H1 (cell line): ENCODE results near the gene QSOX2. TPM values are rescaled to one million over a fixed set of nuclear protein-coding genes. Genes with fewer than 3 reads are reported as not detected.

Experiments used
- CTCF ChIA-PET: fragments of 300-600 bp; sonication (Branson Sonifier 250); formaldehyde crosslinking; loops from one replicate; lab custom pipeline; 2021; ENCODE audit not compliant: partially characterized antibody; lab: Charles Lee
- POLR2A ChIA-PET: fragments of 300-600 bp; sonication (Branson Sonifier 250); formaldehyde crosslinking; loops from one replicate; lab custom pipeline; 2021; ENCODE audit warnings: inconsistent platforms; ENCODE audit not compliant: partially characterized antibody; lab: Charles Lee
- DNase-seq, 2 experiments: peaks; one replicate each; pipeline versions ENCODE4 v3.0.0 to v3.0.0-alpha.2; 2010 to 2022; ENCODE audit warnings: low spot score in 2 of 2, low read depth in 1 of 2, mixed read lengths in 1 of 2
- FAIRE-seq: peaks from 2 replicates; lab custom pipeline; 2011; peaks lifted over from hg19 to GRCh38; lab: Jason Lieb, UNC
- H2AFZ ChIP-seq: 2 replicates; pipeline ENCODE4 v1.8.1; 2012; ENCODE audit warnings: low read length, inconsistent platforms
- H2AK5ac ChIP-seq: 2 replicates; pipeline ENCODE4 v1.6.1; 2013; ENCODE audit warnings: low read depth, low read length
- H2BK120ac ChIP-seq: replicated peaks from 2 replicates; pipeline ENCODE3; 2013; ENCODE audit warnings: low read depth, low read length, inconsistent platforms
- H2BK12ac ChIP-seq: 2 replicates; pipeline ENCODE4 v1.6.1; 2013; ENCODE audit warnings: low read depth, low read length
- H2BK15ac ChIP-seq: 2 replicates; pipeline ENCODE4 v1.6.1; 2013; ENCODE audit warnings: low read length
- H2BK20ac ChIP-seq: 2 replicates; pipeline ENCODE4 v1.6.1; 2013; ENCODE audit warnings: low read length
- H2BK5ac ChIP-seq: 2 replicates; pipeline ENCODE4 v1.6.1; 2013; ENCODE audit warnings: low read depth, low read length
- H3K14ac ChIP-seq: 2 replicates; pipeline ENCODE4 v1.6.1; 2013; ENCODE audit warnings: inconsistent platforms; ENCODE audit not compliant: insufficient read length
- H3K18ac ChIP-seq: 2 replicates; pipeline ENCODE4 v1.6.1; 2013; ENCODE audit warnings: low read length; ENCODE audit errors: extremely low read depth
- H3K23ac ChIP-seq: 2 replicates; pipeline ENCODE4 v1.6.1; 2013; ENCODE audit warnings: inconsistent platforms; ENCODE audit not compliant: insufficient read length
- H3K23me2 ChIP-seq: 2 replicates; pipeline ENCODE4 v1.6.1; 2013; ENCODE audit warnings: low read depth, low read length
- H3K27ac ChIP-seq: 2 replicates; pipeline ENCODE4 v1.6.1; 2011; ENCODE audit warnings: low read depth, low read length, inconsistent platforms
- H3K27me3 ChIP-seq, 4 experiments: replicated peaks in 1 of 4; 1 replicate in 1 of 4; 2 replicates in 3 of 4; pipeline versions ENCODE4 v1.6.1 to v1.8.1; 2011 to 2013; ENCODE audit warnings: low read length in 3 of 4, mild to moderate bottlenecking in 3 of 4, inconsistent platforms in 2 of 4, mixed read lengths in 2 of 4, moderate library complexity in 1 of 4; ENCODE audit not compliant: control insufficient read depth in 3 of 4, insufficient read depth in 3 of 4; ENCODE audit errors: extremely low read depth in 1 of 4
- H3K36me3 ChIP-seq, 4 experiments: 2 replicates each; pipeline versions ENCODE4 v1.6.1 to v1.8.1; 2011 to 2013; ENCODE audit warnings: mild to moderate bottlenecking in 4 of 4, low read length in 3 of 4, moderate library complexity in 2 of 4, control low read depth in 1 of 4, inconsistent platforms in 1 of 4; ENCODE audit not compliant: insufficient read depth in 4 of 4, control insufficient read depth in 2 of 4
- H3K4ac ChIP-seq: replicated peaks from 2 replicates; pipeline ENCODE3; 2013; ENCODE audit warnings: low read length, low read depth, mixed read lengths, inconsistent platforms; ENCODE audit not compliant: insufficient read length
- H3K4me1 ChIP-seq, 4 experiments: replicated peaks in 1 of 4; 1 replicate in 1 of 4; 2 replicates in 3 of 4; pipeline versions ENCODE4 v1.6.1 to v1.8.1; 2011 to 2013; ENCODE audit warnings: low read length in 3 of 4, inconsistent platforms in 2 of 4, mixed read lengths in 1 of 4; ENCODE audit not compliant: insufficient read depth in 4 of 4, control insufficient read depth in 3 of 4
- H3K4me2 ChIP-seq, 2 experiments: 2 replicates each; pipeline versions ENCODE4 v1.6.1 to v1.8.1; 2011 to 2013; ENCODE audit warnings: low read depth in 2 of 2, low read length in 2 of 2, control low read depth in 1 of 2, inconsistent platforms in 1 of 2, mild to moderate bottlenecking in 1 of 2; ENCODE audit not compliant: insufficient read depth in 1 of 2
- H3K4me3 ChIP-seq, 4 experiments: fragments of 200-600, 300-600 bp in 1 of 4; sonication (generic), shearing (Covaris generic), sonication (Bioruptor Twin) in 1 of 4; 2 replicates each; pipeline versions ENCODE4 v1.5.1 to v1.8.1; 2011 to 2016; ENCODE audit warnings: low read length in 4 of 4, low read depth in 3 of 4, control low read depth in 2 of 4, inconsistent platforms in 2 of 4, mild to moderate bottlenecking in 2 of 4, mixed read lengths in 1 of 4, moderate library complexity in 1 of 4; ENCODE audit not compliant: insufficient read depth in 2 of 4; ENCODE audit errors: extremely low read depth in 1 of 4
- H3K56ac ChIP-seq: replicated peaks from 2 replicates; pipeline ENCODE3; 2013; ENCODE audit warnings: low read depth, mild to moderate bottlenecking, mixed read lengths, low read length, inconsistent platforms; ENCODE audit not compliant: insufficient read length
- H3K79me1 ChIP-seq: 2 replicates; pipeline ENCODE4 v1.6.1; 2013; ENCODE audit warnings: low read depth, low read length, control low read depth
- H3K79me2 ChIP-seq, 2 experiments: 2 replicates each; pipeline versions ENCODE4 v1.6.1 to v1.8.1; 2012 to 2013; ENCODE audit warnings: low read length in 2 of 2, mild to moderate bottlenecking in 2 of 2, inconsistent platforms in 1 of 2; ENCODE audit not compliant: insufficient read depth in 2 of 2, control insufficient read depth in 1 of 2
- H3K9ac ChIP-seq, 4 experiments: replicated peaks in 1 of 4; 1 replicate in 1 of 4; 2 replicates in 3 of 4; pipeline versions ENCODE4 v1.6.1 to v1.8.1; 2011 to 2013; ENCODE audit warnings: low read depth in 3 of 4, low read length in 3 of 4, control low read depth in 2 of 4, mild to moderate bottlenecking in 2 of 4, moderate library complexity in 2 of 4, inconsistent platforms in 1 of 4; ENCODE audit errors: extremely low read depth in 1 of 4
- H3K9me3 ChIP-seq, 2 experiments: 2 replicates each; pipeline versions ENCODE4 v1.6.1 to v1.8.1; 2012 to 2013; ENCODE audit warnings: mild to moderate bottlenecking in 2 of 2, moderate library complexity in 2 of 2, control low read depth in 1 of 2, inconsistent platforms in 1 of 2, low read depth in 1 of 2, low read length in 1 of 2, mixed read lengths in 1 of 2; ENCODE audit not compliant: insufficient read depth in 2 of 2
- H4K20me1 ChIP-seq, 2 experiments: replicated peaks in 1 of 2; 2 replicates each; pipeline versions ENCODE3 to v1.8.1; 2011 to 2013; ENCODE audit warnings: inconsistent platforms in 2 of 2, low read length in 2 of 2, mild to moderate bottlenecking in 1 of 2; ENCODE audit not compliant: insufficient read depth in 2 of 2, control insufficient read depth in 1 of 2
- H4K5ac ChIP-seq: 2 replicates; pipeline ENCODE4 v1.6.1; 2013; ENCODE audit warnings: low read length, low read depth, mixed read lengths, inconsistent platforms; ENCODE audit not compliant: insufficient read length
- H4K8ac ChIP-seq: 2 replicates; pipeline ENCODE4 v1.8.0; 2013; ENCODE audit warnings: mild to moderate bottlenecking, moderate library complexity, low read length, inconsistent platforms; ENCODE audit not compliant: insufficient read depth; ENCODE audit errors: extremely low read depth
- H4K91ac ChIP-seq: replicated peaks from 2 replicates; pipeline ENCODE3; 2013; ENCODE audit warnings: low read length, mixed read lengths, inconsistent platforms; ENCODE audit not compliant: insufficient read length
- ATF2 ChIP-seq: IDR thresholded peaks from 2 replicates; pipeline ENCODE4 v1.6.1; 2012; ENCODE audit warnings: low read length, inconsistent platforms
- BCL11A ChIP-seq, 2 experiments: IDR thresholded peaks; one replicate each; pipeline ENCODE4 v1.6.1; 2011; ENCODE audit warnings: low read depth in 2 of 2, low read length in 2 of 2, mild to moderate bottlenecking in 2 of 2
- CHD2 ChIP-seq: IDR thresholded peaks from 2 replicates; pipeline ENCODE4 v1.6.1; 2012; ENCODE audit warnings: low read length, improper control_type of control experiment
- GTF2F1 ChIP-seq: IDR thresholded peaks from 2 replicates; pipeline ENCODE4 v1.6.1; 2012; ENCODE audit warnings: low read depth, low read length, improper control_type of control experiment, borderline replicate concordance
- MAX ChIP-seq: IDR thresholded peaks from 2 replicates; pipeline ENCODE4 v1.6.1; 2012; ENCODE audit warnings: inconsistent platforms
- NRF1 ChIP-seq: IDR thresholded peaks from 2 replicates; pipeline ENCODE4 v1.6.1; 2011; ENCODE audit warnings: mild to moderate bottlenecking, low read depth, low read length, improper control_type of control experiment
- RNF2 ChIP-seq: fragments of 200-900, 300-1000 bp; sonication (generic); IDR thresholded peaks from 2 replicates; pipeline ENCODE4 v1.7.1; 2016; ENCODE audit warnings: borderline replicate concordance, low read depth, mild to moderate bottlenecking, antibody characterized with exemption, low read length; ENCODE audit not compliant: poor library complexity, severe bottlenecking; ENCODE audit errors: missing control alignments
- SP1 ChIP-seq: IDR thresholded peaks from 2 replicates; pipeline ENCODE4 v1.6.1; 2011; ENCODE audit warnings: low read depth, low read length
- TAF1 ChIP-seq: IDR thresholded peaks from 2 replicates; pipeline ENCODE4 v1.6.1; 2011; ENCODE audit warnings: mild to moderate bottlenecking, low read depth, low read length
- TCF12 ChIP-seq: IDR thresholded peaks from 2 replicates; pipeline ENCODE4 v1.6.1; 2011; ENCODE audit warnings: low read depth, mild to moderate bottlenecking, low read length
- YY1 ChIP-seq: IDR thresholded peaks from 2 replicates; pipeline ENCODE4 v1.6.1; 2011; ENCODE audit warnings: low read depth, mild to moderate bottlenecking, low read length
- WGBS, 2 experiments: shearing (Covaris generic) in 1 of 2; methylation state at CpG; one replicate each; pipeline versions ENCODE4 v1.1.6 to v1.1.7; 2013 to 2015; ENCODE audit warnings: low lambda C conversion rate in 2 of 2, mixed read lengths in 2 of 2, inconsistent platforms in 1 of 2, low coverage in 1 of 2, missing lambda C conversion rate in 1 of 2; ENCODE audit not compliant: insufficient replicate concordance in 2 of 2, insufficient coverage in 1 of 2, insufficient read length in 1 of 2; ENCODE audit errors: extremely low coverage in 1 of 2, missing lambda C conversion rate in 1 of 2; 5-methylcytosine and 5-hydroxymethylcytosine counted together
- polyA plus RNA-seq, 7 experiments: library from polyadenylated mRNA; depleted of rRNA in 3 of 7; stranded (reverse) in 5 of 7; unstranded in 2 of 7; fragments of >200 nt in 5 of 7; fragments of 200-250 nt in 2 of 7; gene quantifications; 1 replicate in 5 of 7; 2 replicates in 1 of 7; 4 replicates in 1 of 7; pipeline versions ENCODE4 v1.2.1 to v1.2.3, GENCODE V29; 2011 to 2013; ENCODE audit warnings: missing spikeins in 2 of 7, mixed read lengths in 2 of 7
- total RNA-seq: library from RNA; stranded (reverse); fragmentation: NEBNext Ultra II Directional; extraction: Animal tissue kit (Norgen Biotek cat#: 25700); gene quantifications from 2 replicates; pipeline ENCODE4 v1.2.1, GENCODE V29; 2021

QSOX2 gene
- total and polyA plus RNA-seq, 2 of the 8 experiments (the other 6 are each of a cell fraction or from before 2014, with no cell fraction given) = 18.0 to 28.6 TPM

DNA sequence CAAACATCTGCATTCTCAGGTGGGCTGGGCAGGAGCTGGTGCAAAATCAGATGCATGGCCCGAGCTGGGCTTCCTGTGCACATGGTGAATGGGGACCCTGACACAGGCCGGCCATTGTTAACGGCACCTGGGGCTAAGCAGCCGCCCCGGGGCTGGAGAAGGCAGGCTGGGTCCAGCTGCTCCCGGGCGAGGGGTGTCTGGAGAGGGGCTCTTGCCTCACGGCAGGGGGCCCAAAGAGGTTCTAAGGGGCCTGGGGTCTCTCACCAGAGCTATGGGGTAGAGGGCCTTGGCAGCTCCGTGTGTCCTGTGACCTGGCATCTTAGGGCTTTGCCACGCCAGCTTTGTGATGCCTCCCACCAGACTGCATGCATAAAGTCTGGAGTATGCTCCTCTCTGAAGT is 5.1 kb upstream of the QSOX2 start:
- H3K56ac ChIP-seq = no peak overlapping the region
- 86% methylated on average over 10 of the region's 10 CpGs; no CpG with 5 or more reads in 1 of the 2 experiments for WGBS, 2 experiments
- POLR2A ChIA-PET = no interaction called here
- TF ChIP-seq MAX (no peak), TAF1 (no peak), TCF12 (no peak), NRF1 (no peak), BCL11A (IDR thresholded peaks at IDR 0.05; ENCODE audit: low read depth in 2 of 2, low read length in 2 of 2) (no peak), CHD2 (no peak), GTF2F1 (no peak), YY1 (no peak), ATF2 (no peak), SP1 (no peak), RNF2 (no peak)

More for the DNA sequence above, 5.1 kb upstream of the QSOX2 start:
- FAIRE-seq = no peak
- H4K20me1 ChIP-seq = no peaks in the 10 kb centered on the region
- H2BK15ac ChIP-seq = no peak overlapping the region
- CTCF ChIA-PET = interaction anchor here (1.1 to 2.3 kb wide), 4 partner anchors 10 to 33 kb away, joined by 3 to 8 read pairs (median 4); no protein-coding TSS in a partner anchor
- H3K23ac ChIP-seq = no peak overlapping the region
- H3K18ac ChIP-seq = no peak overlapping the region
- no peak overlapping the region for H3K4ac ChIP-seq
- no peak overlapping the region for H2BK120ac ChIP-seq
- H3K79me1 ChIP-seq = no peaks in the 10 kb centered on the region
- no peak overlapping the region for H4K91ac ChIP-seq
- peaks cover 0 to 7% (median 1%) of the 10 kb centered on the region in 4 experiments; a peak in 4 of 7 replicates for H3K27me3 ChIP-seq
- no peak overlapping the region; the same call in 1 of the 2 replicates for H2BK12ac ChIP-seq
- H4K5ac ChIP-seq = no peak overlapping the region
- H2AK5ac ChIP-seq = no peak overlapping the region
- no peaks in the 10 kb centered on the region for H3K36me3 ChIP-seq
- H3K9me3 ChIP-seq = no peaks in the 10 kb centered on the region
- H2BK5ac ChIP-seq = no peak overlapping the region
- no peak overlapping the region for H3K4me3 ChIP-seq
- no peaks in the 10 kb centered on the region for H3K79me2 ChIP-seq
- peaks cover 0 to 10% (median 4%) of the 10 kb centered on the region in 4 experiments; a peak in 5 of 7 replicates for H3K4me1 ChIP-seq
- DNase-seq = no peak
- no peak overlapping the region for H4K8ac ChIP-seq
- H3K4me2 ChIP-seq = no peak overlapping the region
- no peak overlapping the region for H2BK20ac ChIP-seq
- no peaks in the 10 kb centered on the region for H3K23me2 ChIP-seq
- no peak overlapping the region for H3K27ac ChIP-seq
- no peak overlapping the region for H2AFZ ChIP-seq
- H3K14ac ChIP-seq = no peak overlapping the region
- no peak overlapping the region for H3K9ac ChIP-seq
